Muscle layer of duodenum (tissue), 2 donors: ENCODE results near the gene AIFM3.
"Not testable (repeated sequence)": the region's sequence is repeated elsewhere in the genome, so short reads cannot be mapped to it uniquely, and the experiment has no call there.

Experiments
- H3K27ac ChIP-seq: one replicate; pipeline ENCODE4 v1.7.0; 2013; ENCODE audit warnings: mild to moderate bottlenecking, low read length
- H3K27me3 ChIP-seq: one replicate; pipeline ENCODE4 v1.7.0; 2013; ENCODE audit warnings: low read depth, mild to moderate bottlenecking, control low read depth, low read length
- H3K36me3 ChIP-seq, 2 donors: one replicate each; pipeline ENCODE4 v1.7.0; 2013; ENCODE audit warnings: low read length in 2 of 2, control low read depth in 1 of 2, mild to moderate bottlenecking in 1 of 2; ENCODE audit not compliant: insufficient read depth in 2 of 2, control insufficient read depth in 1 of 2
- H3K4me1 ChIP-seq, 2 donors: one replicate each; pipeline ENCODE4 v1.7.0; 2013; ENCODE audit warnings: low read length in 2 of 2, mild to moderate bottlenecking in 2 of 2, control low read depth in 1 of 2, moderate library complexity in 1 of 2; ENCODE audit not compliant: insufficient read depth in 2 of 2, control insufficient read depth in 1 of 2
- H3K4me3 ChIP-seq, 2 donors: one replicate each; pipeline ENCODE4 v1.7.0; 2013; ENCODE audit warnings: low read length in 2 of 2, low read depth in 1 of 2, mild to moderate bottlenecking in 1 of 2
- H3K9me3 ChIP-seq, 2 donors: one replicate each; pipeline ENCODE4 v1.7.0; 2013; ENCODE audit warnings: low read length in 2 of 2, control low read depth in 1 of 2, mild to moderate bottlenecking in 1 of 2; ENCODE audit not compliant: control insufficient read depth in 1 of 2
- donor health status: healthy.

Gene AIFM3

GRCh38 chr22:21009208-21009607 is 42.2 kb downstream of the AIFM3 start:
- not testable (repeated sequence) for H3K4me1 ChIP-seq, H3K27me3 ChIP-seq, H3K27ac ChIP-seq, H3K4me3 ChIP-seq, H3K36me3 ChIP-seq, H3K9me3 ChIP-seq

- Histone ChIP-seq H3K27me3 (no peaks in the 10 kb centered on the region), H3K4me3 (no peak overlapping the region), H3K36me3 (no peaks in the 10 kb centered on the region), H3K4me1 (peaks cover 4 to 12% of the 10 kb centered on the region in 2 donors), H3K9me3 (no peaks in the 10 kb centered on the region), H3K27ac (no peak overlapping the region)
Observed at GRCh38 chr22:21009638-21010425, 42.8 kb downstream of the AIFM3 start.

GRCh38 chr22:21010426-21011113 is 43.5 kb downstream of the AIFM3 start:
- Histone ChIP-seq H3K4me3 (no peak overlapping the region), H3K27ac (no peak overlapping the region), H3K9me3 (no peaks in the 10 kb centered on the region), H3K36me3 (no peaks in the 10 kb centered on the region), H3K4me1 (peaks cover 4 to 19% of the 10 kb centered on the region in 2 donors), H3K27me3 (no peaks in the 10 kb centered on the region)

- Histone ChIP-seq H3K27me3 (no peaks in the 10 kb centered on the region), H3K27ac (no peak overlapping the region), H3K36me3 (no peaks in the 10 kb centered on the region), H3K4me3 (no peak overlapping the region), H3K4me1 (peaks cover 4 to 24% of the 10 kb centered on the region in 2 donors), H3K9me3 (no peaks in the 10 kb centered on the region)
Observed at GRCh38 chr22:21012446-21013407, 45.7 kb downstream of the AIFM3 start.

- H3K27me3 ChIP-seq = no peaks in the 10 kb centered on the region
- H3K27ac ChIP-seq = no peak overlapping the region
- H3K36me3 ChIP-seq = no peaks in the 10 kb centered on the region
- peak overlapping the region; percentile 57 to 71 for H3K4me3 ChIP-seq
- H3K9me3 ChIP-seq = no peaks in the 10 kb centered on the region
- H3K4me1 ChIP-seq = peaks cover 4 to 24% of the 10 kb centered on the region in 2 donors
Observed at GRCh38 chr22:21013657-21014201, 46.7 kb downstream of the AIFM3 start.

GRCh38 chr22:21014202-21014725 is 47.2 kb downstream of the AIFM3 start:
- Histone ChIP-seq H3K27me3 (no peaks in the 10 kb centered on the region), H3K4me3 (peak overlapping the region; percentile 57 to 71), H3K27ac (no peak overlapping the region), H3K36me3 (no peaks in the 10 kb centered on the region), H3K4me1 (peaks cover 4 to 24% of the 10 kb centered on the region in 2 donors), H3K9me3 (no peaks in the 10 kb centered on the region)

- Histone ChIP-seq H3K4me3 (peak within 1 kb of the TSS; percentile 57 to 71), H3K27me3 (no peaks in the 10 kb centered on the region), H3K9me3 (no peaks in the 10 kb centered on the region), H3K27ac (no peak within 1 kb of the TSS), H3K36me3 (no peaks in the 10 kb centered on the region), H3K4me1 (peaks cover 4 to 24% of the 10 kb centered on the region in 2 donors)
Observed at GRCh38 chr22:21014726-21015465, 47.8 kb downstream of the AIFM3 start, which contains the start of gene P2RX6. TSS of gene P2RX6 (plus strand) at chr22:21015165. CDS start at chr22:21015175, 10 bp downstream.

- no peaks in the 10 kb centered on the region for H3K27me3 ChIP-seq
- H3K4me3 ChIP-seq = no peak overlapping the region
- no peak overlapping the region for H3K27ac ChIP-seq
- H3K36me3 ChIP-seq = no peaks in the 10 kb centered on the region
- no peaks in the 10 kb centered on the region for H3K9me3 ChIP-seq
- H3K4me1 ChIP-seq = peaks cover 4 to 24% of the 10 kb centered on the region in 2 donors
Observed at GRCh38 chr22:21015466-21016006, 48.5 kb downstream of the AIFM3 start.

GRCh38 chr22:21016644-21017420 is 49.8 kb downstream of the AIFM3 start:
- no peaks in the 10 kb centered on the region for H3K9me3 ChIP-seq
- H3K27me3 ChIP-seq = no peaks in the 10 kb centered on the region
- no peak overlapping the region for H3K4me3 ChIP-seq
- no peaks in the 10 kb centered on the region for H3K36me3 ChIP-seq
- H3K4me1 ChIP-seq = peaks cover 4 to 24% of the 10 kb centered on the region in 2 donors
- no peak overlapping the region for H3K27ac ChIP-seq
